ENCODE data around the gene KCNQ1. TPM values are rescaled to one million over a fixed set of nuclear protein-coding genes. Genes with fewer than 3 reads are reported as not detected.

The KCNQ1 gene
- total and polyA plus RNA-seq, 2 donors = 6.3 to 9.1 TPM

- H3K4me1 ChIP-seq (ENCODE audit: insufficient read depth) = no peaks in the 10 kb centered on the region
- H3K36me3 ChIP-seq (ENCODE audit: insufficient read depth) = no peaks in the 10 kb centered on the region
- no peak overlapping the region for H3K4me3 ChIP-seq (ENCODE audit: low read depth, low read length)
- DNase-seq (ENCODE audit: extremely low spot score) = no peak
- no peak overlapping the region for H3K27ac ChIP-seq (ENCODE audit: low read depth)
- WGBS = 52% methylated on average over 19 of the region's 19 CpGs
These were observed 336.8 kb downstream of the KCNQ1 start for GRCh38 chr11:2781408-2782274.

GRCh38 chr11:2782769-2783168 is 338.0 kb downstream of the KCNQ1 start:
- WGBS = 90% methylated on average over 2 of the region's 2 CpGs
- H3K4me1 ChIP-seq (ENCODE audit: insufficient read depth) = no peaks in the 10 kb centered on the region
- DNase-seq (ENCODE audit: extremely low spot score) = no peak
- no peak overlapping the region for H3K4me3 ChIP-seq (ENCODE audit: low read depth, low read length)
- no peak overlapping the region for H3K27ac ChIP-seq (ENCODE audit: low read depth)
- H3K36me3 ChIP-seq (ENCODE audit: insufficient read depth) = no peaks in the 10 kb centered on the region

- no peaks in the 10 kb centered on the region for H3K36me3 ChIP-seq (ENCODE audit: insufficient read depth)
- no peak overlapping the region for H3K27ac ChIP-seq (ENCODE audit: low read depth)
- no peak for DNase-seq (ENCODE audit: extremely low spot score)
- no peak overlapping the region for H3K4me3 ChIP-seq (ENCODE audit: low read depth, low read length)
- H3K4me1 ChIP-seq (ENCODE audit: insufficient read depth) = no peaks in the 10 kb centered on the region
These were observed 338.8 kb downstream of the KCNQ1 start for GRCh38 chr11:2783536-2784082.

GRCh38 chr11:2787816-2788167 is 343.0 kb downstream of the KCNQ1 start:
- Histone ChIP-seq H3K36me3 (ENCODE audit: insufficient read depth) (no peaks in the 10 kb centered on the region), H3K4me3 (ENCODE audit: low read depth, low read length) (no peak overlapping the region), H3K27ac (ENCODE audit: low read depth) (no peak overlapping the region), H3K4me1 (ENCODE audit: insufficient read depth) (no peaks in the 10 kb centered on the region)
- WGBS = 93% methylated on average over 10 of the region's 10 CpGs
- no peak for DNase-seq (ENCODE audit: extremely low spot score)

- Histone ChIP-seq H3K36me3 (ENCODE audit: insufficient read depth) (no peaks in the 10 kb centered on the region), H3K4me1 (ENCODE audit: insufficient read depth) (no peaks in the 10 kb centered on the region), H3K4me3 (ENCODE audit: low read depth, low read length) (no peak overlapping the region), H3K27ac (ENCODE audit: low read depth) (no peak overlapping the region)
- no peak for DNase-seq (ENCODE audit: extremely low spot score)
- WGBS = 69% methylated on average over 22 of the region's 22 CpGs
These were observed 343.6 kb downstream of the KCNQ1 start for GRCh38 chr11:2788168-2789071.

- DNase-seq (ENCODE audit: extremely low spot score) = no peak
- Histone ChIP-seq H3K27ac (ENCODE audit: low read depth) (no peak overlapping the region), H3K4me1 (ENCODE audit: insufficient read depth) (no peaks in the 10 kb centered on the region), H3K4me3 (ENCODE audit: low read depth, low read length) (no peak overlapping the region), H3K36me3 (ENCODE audit: insufficient read depth) (no peaks in the 10 kb centered on the region)
- WGBS = 89% methylated on average over 18 of the region's 18 CpGs
These were observed 344.5 kb downstream of the KCNQ1 start for GRCh38 chr11:2789331-2789730.

GRCh38 chr11:2789791-2790567 is 345.2 kb downstream of the KCNQ1 start:
- no peak for DNase-seq (ENCODE audit: extremely low spot score)

GRCh38 chr11:2790568-2790921 is 345.7 kb downstream of the KCNQ1 start:
- DNase-seq (ENCODE audit: extremely low spot score) = no peak
- Histone ChIP-seq H3K4me1 (ENCODE audit: insufficient read depth) (no peaks in the 10 kb centered on the region), H3K36me3 (ENCODE audit: insufficient read depth) (no peaks in the 10 kb centered on the region), H3K27ac (ENCODE audit: low read depth) (no peak overlapping the region), H3K4me3 (ENCODE audit: low read depth, low read length) (no peak overlapping the region)
- WGBS = 97% methylated on average over 14 of the region's 14 CpGs

More at GRCh38 chr11:2789791-2790567, 345.2 kb downstream of the KCNQ1 start:
- WGBS = 96% methylated on average over 6 of the region's 6 CpGs
- H3K36me3 ChIP-seq (ENCODE audit: insufficient read depth) = no peaks in the 10 kb centered on the region
- no peak overlapping the region for H3K4me3 ChIP-seq (ENCODE audit: low read depth, low read length)
- no peaks in the 10 kb centered on the region for H3K4me1 ChIP-seq (ENCODE audit: insufficient read depth)
- no peak overlapping the region for H3K27ac ChIP-seq (ENCODE audit: low read depth)

- Histone ChIP-seq H3K27ac (ENCODE audit: low read depth) (peak overlapping the region; percentile 26), H3K4me1 (ENCODE audit: insufficient read depth) (no peaks in the 10 kb centered on the region), H3K36me3 (ENCODE audit: insufficient read depth) (no peaks in the 10 kb centered on the region), H3K4me3 (ENCODE audit: low read depth, low read length) (peak overlapping the region; percentile 46)
- 78% methylated on average over 20 of the region's 20 CpGs for WGBS
- no peak for DNase-seq (ENCODE audit: extremely low spot score)
These were observed 346.3 kb downstream of the KCNQ1 start for GRCh38 chr11:2791139-2791520.

GRCh38 chr11:2791521-2792380 is 346.9 kb downstream of the KCNQ1 start:
- 20% methylated on average over 71 of the region's 71 CpGs for WGBS
- no peak for DNase-seq (ENCODE audit: extremely low spot score)
- peak overlapping the region; percentile 46 for H3K4me3 ChIP-seq (ENCODE audit: low read depth, low read length)
- peak overlapping the region; percentile 26 for H3K27ac ChIP-seq (ENCODE audit: low read depth)
- no peaks in the 10 kb centered on the region for H3K4me1 ChIP-seq (ENCODE audit: insufficient read depth)
- H3K36me3 ChIP-seq (ENCODE audit: insufficient read depth) = no peaks in the 10 kb centered on the region

- H3K27ac ChIP-seq (ENCODE audit: low read depth) = no peak overlapping the region
- H3K4me1 ChIP-seq (ENCODE audit: insufficient read depth) = no peaks in the 10 kb centered on the region
- 95% methylated on average over 28 of the region's 28 CpGs for WGBS
- H3K4me3 ChIP-seq (ENCODE audit: low read depth, low read length) = no peak overlapping the region
- DNase-seq (ENCODE audit: extremely low spot score) = no peak
- no peaks in the 10 kb centered on the region for H3K36me3 ChIP-seq (ENCODE audit: insufficient read depth)
These were observed 347.8 kb downstream of the KCNQ1 start for GRCh38 chr11:2792381-2793250.

- Histone ChIP-seq H3K36me3 (ENCODE audit: insufficient read depth) (no peaks in the 10 kb centered on the region), H3K27ac (ENCODE audit: low read depth) (no peak overlapping the region), H3K4me1 (ENCODE audit: insufficient read depth) (no peaks in the 10 kb centered on the region), H3K4me3 (ENCODE audit: low read depth, low read length) (no peak overlapping the region)
- whole genome bisulfite sequencing = 94% methylated on average over 4 of the region's 4 CpGs
- no peak for DNase-seq (ENCODE audit: extremely low spot score)
These were observed 348.9 kb downstream of the KCNQ1 start for GRCh38 chr11:2793701-2794045.

All from urinary bladder (tissue), 4 donors.